ENCODE measurements around the gene ASIC4.

Gene ASIC4

GRCh38 chr2:219530048-219530963, 16.0 kb downstream of the ASIC4 start:
- H3K4me3 ChIP-seq (ENCODE audit: low read length): no peak overlapping the region
- H3K27me3 ChIP-seq (ENCODE audit: insufficient read depth, low read length): peaks cover 35% of the 10 kb centered on the region
- H3K4me1 ChIP-seq (ENCODE audit: insufficient read depth, low read length): peaks cover 28% of the 10 kb centered on the region
- no peaks in the 10 kb centered on the region for H3K36me3 ChIP-seq (ENCODE audit: insufficient read depth, low read length)
- H2AFZ ChIP-seq (ENCODE audit: low read depth, low read length): no peak overlapping the region
- H3K9me3 ChIP-seq (ENCODE audit: low read length): no peaks in the 10 kb centered on the region

GRCh38 chr2:219531639-219532377, 17.5 kb downstream of the ASIC4 start:
- no peaks in the 10 kb centered on the region for H3K9me3 ChIP-seq (ENCODE audit: low read length)
- H2AFZ ChIP-seq (ENCODE audit: low read depth, low read length): no peak overlapping the region
- H3K27me3 ChIP-seq (ENCODE audit: insufficient read depth, low read length): peaks cover 35% of the 10 kb centered on the region
- peaks cover 13% of the 10 kb centered on the region for H3K4me1 ChIP-seq (ENCODE audit: insufficient read depth, low read length)
- H3K36me3 ChIP-seq (ENCODE audit: insufficient read depth, low read length): no peaks in the 10 kb centered on the region
- no peak overlapping the region for H3K4me3 ChIP-seq (ENCODE audit: low read length)

- Histone ChIP-seq H3K36me3 (ENCODE audit: insufficient read depth, low read length) (no peaks in the 10 kb centered on the region), H3K4me1 (ENCODE audit: insufficient read depth, low read length) (peaks cover 8% of the 10 kb centered on the region), H3K4me3 (ENCODE audit: low read length) (no peak overlapping the region), H3K9me3 (ENCODE audit: low read length) (no peaks in the 10 kb centered on the region), H2AFZ (ENCODE audit: low read depth, low read length) (no peak overlapping the region), H3K27me3 (ENCODE audit: insufficient read depth, low read length) (peaks cover 35% of the 10 kb centered on the region)
Measured at GRCh38 chr2:219532378-219532649, 18.0 kb downstream of the ASIC4 start.

- no peaks in the 10 kb centered on the region for H3K9me3 ChIP-seq (ENCODE audit: low read length)
- H2AFZ ChIP-seq (ENCODE audit: low read depth, low read length): no peak overlapping the region
- H3K36me3 ChIP-seq (ENCODE audit: insufficient read depth, low read length): no peaks in the 10 kb centered on the region
- peaks cover 15% of the 10 kb centered on the region for H3K4me1 ChIP-seq (ENCODE audit: insufficient read depth, low read length)
- no peak overlapping the region for H3K4me3 ChIP-seq (ENCODE audit: low read length)
- peaks cover 29% of the 10 kb centered on the region for H3K27me3 ChIP-seq (ENCODE audit: insufficient read depth, low read length)
Measured at GRCh38 chr2:219533930-219534661, 19.8 kb downstream of the ASIC4 start.

GRCh38 chr2:219536425-219536824, 22.1 kb downstream of the ASIC4 start:
- peaks cover 22% of the 10 kb centered on the region for H3K27me3 ChIP-seq (ENCODE audit: insufficient read depth, low read length)
- no peak overlapping the region for H2AFZ ChIP-seq (ENCODE audit: low read depth, low read length)
- H3K4me1 ChIP-seq (ENCODE audit: insufficient read depth, low read length): peaks cover 10% of the 10 kb centered on the region
- H3K4me3 ChIP-seq (ENCODE audit: low read length): no peak overlapping the region
- peaks cover 16% of the 10 kb centered on the region for H3K36me3 ChIP-seq (ENCODE audit: insufficient read depth, low read length)
- no peaks in the 10 kb centered on the region for H3K9me3 ChIP-seq (ENCODE audit: low read length)

- Histone ChIP-seq H3K27me3 (ENCODE audit: insufficient read depth, low read length) (peaks cover 17% of the 10 kb centered on the region), H3K4me3 (ENCODE audit: low read length) (no peak overlapping the region), H3K9me3 (ENCODE audit: low read length) (no peaks in the 10 kb centered on the region), H2AFZ (ENCODE audit: low read depth, low read length) (no peak overlapping the region), H3K36me3 (ENCODE audit: insufficient read depth, low read length) (peaks cover 17% of the 10 kb centered on the region), H3K4me1 (ENCODE audit: insufficient read depth, low read length) (peaks cover 10% of the 10 kb centered on the region)
Measured at GRCh38 chr2:219536967-219537366, 22.7 kb downstream of the ASIC4 start.

- peaks cover 15% of the 10 kb centered on the region for H3K4me1 ChIP-seq (ENCODE audit: insufficient read depth, low read length)
- H3K27me3 ChIP-seq (ENCODE audit: insufficient read depth, low read length): peaks cover 8% of the 10 kb centered on the region
- H3K36me3 ChIP-seq (ENCODE audit: insufficient read depth, low read length): peaks cover 17% of the 10 kb centered on the region
- no peaks in the 10 kb centered on the region for H3K9me3 ChIP-seq (ENCODE audit: low read length)
- H2AFZ ChIP-seq (ENCODE audit: low read depth, low read length): no peak overlapping the region
- no peak overlapping the region for H3K4me3 ChIP-seq (ENCODE audit: low read length)
Measured at GRCh38 chr2:219537657-219538488, 23.6 kb downstream of the ASIC4 start.

DNA sequence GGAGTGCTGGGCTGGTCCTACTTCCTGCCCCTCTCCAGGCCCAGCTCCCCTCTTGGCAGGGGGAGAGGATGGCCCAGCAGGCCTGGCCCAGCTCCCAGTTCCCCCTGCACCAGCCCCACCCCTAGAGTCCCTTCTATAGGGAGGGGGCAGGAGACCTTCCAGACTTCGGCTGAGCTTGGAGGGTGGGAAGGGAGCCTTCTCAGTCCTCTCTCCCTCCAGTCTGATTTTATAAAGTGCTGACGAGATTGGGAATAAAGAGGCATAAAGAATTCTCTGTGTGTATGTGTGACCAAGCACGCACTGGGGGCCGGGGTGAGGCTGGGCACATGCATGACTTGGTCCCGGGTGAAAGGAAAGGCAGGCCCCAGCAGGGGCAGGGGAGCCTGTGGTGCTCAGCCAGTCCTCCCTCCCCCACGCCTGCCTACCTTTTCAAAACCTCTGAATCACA, 24.2 kb downstream of the ASIC4 start:
- no peak overlapping the region for H2AFZ ChIP-seq (ENCODE audit: low read depth, low read length)
- H3K9me3 ChIP-seq (ENCODE audit: low read length): no peaks in the 10 kb centered on the region
- no peak overlapping the region for H3K4me3 ChIP-seq (ENCODE audit: low read length)
- H3K27me3 ChIP-seq (ENCODE audit: insufficient read depth, low read length): peaks cover 5% of the 10 kb centered on the region
- peaks cover 17% of the 10 kb centered on the region for H3K36me3 ChIP-seq (ENCODE audit: insufficient read depth, low read length)
- H3K4me1 ChIP-seq (ENCODE audit: insufficient read depth, low read length): peaks cover 16% of the 10 kb centered on the region

DNA sequence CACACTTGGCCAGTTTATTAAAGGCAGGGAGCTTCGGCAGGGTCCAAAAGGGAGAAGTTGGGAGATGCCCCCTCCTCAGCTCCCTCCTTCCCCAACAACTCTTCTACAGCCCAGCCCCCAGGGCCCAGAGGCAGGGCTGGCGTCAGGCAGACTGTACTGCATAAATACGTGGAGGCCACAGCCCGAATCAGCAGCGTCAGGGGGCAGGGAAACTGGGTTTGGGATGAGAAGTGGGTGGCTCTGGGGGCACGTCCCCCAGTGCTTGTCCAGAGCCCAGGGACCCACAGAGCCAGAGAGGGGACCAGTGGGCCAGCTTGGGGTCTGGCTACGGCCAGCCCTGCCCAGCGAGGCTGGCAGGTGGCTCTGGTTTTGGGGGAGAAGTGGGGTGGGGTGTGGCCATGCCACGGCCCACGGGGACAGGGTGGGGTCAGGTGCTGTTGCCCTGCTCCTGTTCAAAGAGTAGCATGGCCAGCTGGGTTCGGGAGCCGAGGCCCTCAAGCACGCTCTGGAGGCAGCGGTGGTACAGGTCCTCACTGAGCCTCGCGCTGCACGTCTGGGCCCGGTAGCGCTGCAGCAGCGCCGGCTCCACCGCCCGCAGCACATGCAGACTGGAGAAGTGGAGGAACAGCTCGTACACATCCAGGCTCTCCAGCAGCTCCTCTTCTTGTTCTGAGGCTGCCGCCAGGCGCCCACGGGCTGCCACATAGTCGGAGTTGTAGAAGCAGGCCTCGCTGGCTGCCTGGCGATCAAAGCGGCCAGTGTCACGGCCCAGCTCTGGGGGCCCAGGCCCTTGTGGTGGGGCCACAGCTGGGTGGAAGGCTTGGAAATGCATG, 24.9 kb downstream of the ASIC4 start:
- Histone ChIP-seq H3K36me3 (ENCODE audit: insufficient read depth, low read length) (peaks cover 17% of the 10 kb centered on the region), H3K4me1 (ENCODE audit: insufficient read depth, low read length) (peaks cover 16% of the 10 kb centered on the region), H2AFZ (ENCODE audit: low read depth, low read length) (no peak overlapping the region), H3K27me3 (ENCODE audit: insufficient read depth, low read length) (peaks cover 4% of the 10 kb centered on the region), H3K9me3 (ENCODE audit: low read length) (no peaks in the 10 kb centered on the region), H3K4me3 (ENCODE audit: low read length) (no peak overlapping the region)

- H3K27me3 ChIP-seq (ENCODE audit: insufficient read depth, low read length): no peaks in the 10 kb centered on the region
- H2AFZ ChIP-seq (ENCODE audit: low read depth, low read length): no peak overlapping the region
- H3K9me3 ChIP-seq (ENCODE audit: low read length): no peaks in the 10 kb centered on the region
- no peak overlapping the region for H3K4me3 ChIP-seq (ENCODE audit: low read length)
- peaks cover 24% of the 10 kb centered on the region for H3K4me1 ChIP-seq (ENCODE audit: insufficient read depth, low read length)
- H3K36me3 ChIP-seq (ENCODE audit: insufficient read depth, low read length): peaks cover 17% of the 10 kb centered on the region
Measured at GRCh38 chr2:219539926-219540678, 25.8 kb downstream of the ASIC4 start.

DNA sequence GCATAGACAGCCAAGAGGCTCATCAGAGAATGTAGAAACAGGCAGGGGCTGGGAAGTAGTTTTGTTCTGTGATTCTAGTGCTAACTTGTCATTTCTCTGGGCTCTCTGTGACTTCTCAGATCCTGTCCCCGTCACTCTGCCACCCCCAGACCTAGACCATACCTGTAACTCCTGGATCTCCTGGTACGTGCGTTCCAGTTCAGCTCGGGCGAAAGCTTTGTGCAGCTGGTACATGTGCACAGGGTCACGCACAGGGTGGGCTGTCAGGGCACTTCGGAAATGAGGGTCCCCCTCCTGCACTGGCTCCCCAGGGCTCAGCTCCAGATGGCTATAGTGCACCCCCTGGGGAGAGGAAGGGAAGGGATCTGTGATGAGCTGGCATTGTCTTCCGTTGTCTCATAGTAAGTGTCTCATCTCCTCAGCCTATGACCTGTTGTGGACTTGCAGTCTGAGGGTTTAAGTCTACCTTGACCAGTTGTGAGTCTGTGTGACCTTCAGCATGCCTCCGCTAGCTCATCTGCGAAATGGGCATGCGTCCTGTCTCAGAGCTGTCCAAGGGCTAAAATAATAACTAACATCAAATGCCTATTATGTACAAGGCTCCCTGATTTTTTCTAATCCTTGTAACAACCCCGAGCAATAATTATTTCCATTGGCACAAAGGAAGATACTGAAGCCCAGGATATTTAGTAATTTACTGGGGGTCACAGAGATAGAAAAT, 26.7 kb downstream of the ASIC4 start:
- no peaks in the 10 kb centered on the region for H3K27me3 ChIP-seq (ENCODE audit: insufficient read depth, low read length)
- no peaks in the 10 kb centered on the region for H3K9me3 ChIP-seq (ENCODE audit: low read length)
- H3K4me1 ChIP-seq (ENCODE audit: insufficient read depth, low read length): peaks cover 27% of the 10 kb centered on the region
- H3K4me3 ChIP-seq (ENCODE audit: low read length): no peak overlapping the region
- peaks cover 20% of the 10 kb centered on the region for H3K36me3 ChIP-seq (ENCODE audit: insufficient read depth, low read length)
- H2AFZ ChIP-seq (ENCODE audit: low read depth, low read length): no peak overlapping the region

Measured in neuron (in vitro differentiated cells).